ENCODE data around the gene ATOSB. TPM values are rescaled to one million over a fixed set of nuclear protein-coding genes. Genes with fewer than 3 reads are reported as not detected.

Gene ATOSB
- total RNA-seq, 1 experiment from 2014 or later = 13.9 TPM

DNA sequence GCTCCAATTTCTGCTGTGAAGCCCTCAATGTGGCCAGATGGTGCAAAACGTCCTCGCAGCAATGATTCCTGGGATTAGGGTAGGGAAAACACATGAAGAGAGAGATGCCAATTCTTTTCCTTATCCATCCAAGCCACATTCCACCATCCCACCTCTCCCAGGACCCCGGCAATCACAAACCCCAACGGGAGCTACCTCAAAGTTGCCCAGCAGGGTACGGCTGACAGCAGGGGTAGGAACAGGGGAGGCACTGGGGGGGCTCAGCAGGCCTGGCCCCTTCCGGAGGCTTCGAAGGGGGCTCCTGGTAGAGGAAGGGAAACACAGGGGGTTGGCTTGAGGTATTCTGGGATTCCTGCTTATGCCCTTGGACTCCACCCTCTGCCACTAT, 9.3 kb downstream of the ATOSB start:
- peak; percentile 18 for DNase-seq
- no peak overlapping the region for H3K4me3 ChIP-seq (ENCODE audit: insufficient read depth, low read depth, low read length)
- peaks cover 8% of the 10 kb centered on the region for H3K36me3 ChIP-seq (replicated peaks; ENCODE audit: control insufficient read depth, insufficient read depth, low read length)
- H3K27me3 ChIP-seq (ENCODE audit: control insufficient read depth, insufficient read depth, low read length) = no peaks in the 10 kb centered on the region

DNA sequence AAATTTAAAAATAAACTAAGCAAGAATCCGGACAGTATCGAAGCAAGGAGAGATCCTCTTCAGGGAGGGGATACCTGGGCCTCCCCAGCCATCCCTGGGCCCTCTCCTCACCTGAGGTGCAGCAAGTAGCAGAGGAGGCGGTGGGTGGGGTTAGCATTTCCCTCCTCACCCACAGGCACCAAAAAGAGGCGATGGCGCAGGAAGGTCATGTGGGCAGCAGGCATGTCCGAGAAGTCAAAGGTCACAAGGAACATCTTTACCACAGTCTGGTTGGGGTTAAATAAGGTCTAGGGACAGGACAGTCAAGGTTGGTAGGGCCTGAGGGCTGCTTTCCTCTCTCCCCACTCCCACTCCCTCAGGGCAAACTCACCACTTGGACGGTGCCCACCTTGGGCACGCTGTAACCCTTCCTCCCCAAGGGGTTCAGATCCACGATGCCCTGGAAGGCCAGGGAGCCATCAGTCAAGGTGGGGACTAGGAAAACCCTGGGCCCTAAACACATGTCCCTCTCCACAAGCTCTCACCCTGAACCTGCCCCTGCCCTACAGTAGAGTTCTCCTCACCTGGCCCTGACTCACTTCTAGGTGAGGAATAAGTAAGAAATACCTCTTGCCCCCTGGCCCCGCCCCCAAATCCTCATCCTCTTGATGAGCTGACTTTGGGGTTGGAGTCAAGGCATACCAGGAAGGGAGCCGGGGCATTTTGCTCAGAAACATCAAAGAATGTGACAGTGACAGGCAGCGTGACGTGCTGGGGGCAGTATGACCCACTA, 9.9 kb downstream of the ATOSB start:
- DNase-seq = peak; percentile 8
- Histone ChIP-seq H3K36me3 (replicated peaks; ENCODE audit: control insufficient read depth, insufficient read depth, low read length) (peaks cover 14% of the 10 kb centered on the region), H3K27me3 (ENCODE audit: control insufficient read depth, insufficient read depth, low read length) (no peaks in the 10 kb centered on the region), H3K4me3 (ENCODE audit: insufficient read depth, low read depth, low read length) (no peak overlapping the region)

DNA sequence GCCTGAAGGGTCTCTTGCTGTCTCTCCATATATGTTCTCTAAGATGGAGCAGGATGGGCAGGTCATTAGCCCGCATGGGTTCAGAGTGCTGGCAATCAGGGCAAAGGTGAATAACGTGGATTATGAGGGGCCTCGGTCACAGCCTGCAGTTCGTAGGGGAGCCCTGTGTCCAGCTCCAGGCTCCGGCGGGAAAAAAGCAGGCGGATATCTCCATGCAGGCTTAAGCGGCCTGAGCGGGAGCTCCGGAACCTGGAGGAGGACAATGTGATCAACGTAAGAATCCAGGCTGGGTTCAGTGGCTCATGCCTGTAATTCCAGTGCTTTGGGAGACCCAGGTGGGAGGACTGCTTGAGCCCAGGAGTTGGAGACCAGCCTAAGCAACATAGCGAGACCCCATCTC, 10.5 kb downstream of the ATOSB start:
- DNase-seq = peak; percentile 11
- Histone ChIP-seq H3K36me3 (replicated peaks; ENCODE audit: control insufficient read depth, insufficient read depth, low read length) (peaks cover 19% of the 10 kb centered on the region), H3K4me3 (ENCODE audit: insufficient read depth, low read depth, low read length) (no peak overlapping the region), H3K27me3 (ENCODE audit: control insufficient read depth, insufficient read depth, low read length) (no peaks in the 10 kb centered on the region)

DNA sequence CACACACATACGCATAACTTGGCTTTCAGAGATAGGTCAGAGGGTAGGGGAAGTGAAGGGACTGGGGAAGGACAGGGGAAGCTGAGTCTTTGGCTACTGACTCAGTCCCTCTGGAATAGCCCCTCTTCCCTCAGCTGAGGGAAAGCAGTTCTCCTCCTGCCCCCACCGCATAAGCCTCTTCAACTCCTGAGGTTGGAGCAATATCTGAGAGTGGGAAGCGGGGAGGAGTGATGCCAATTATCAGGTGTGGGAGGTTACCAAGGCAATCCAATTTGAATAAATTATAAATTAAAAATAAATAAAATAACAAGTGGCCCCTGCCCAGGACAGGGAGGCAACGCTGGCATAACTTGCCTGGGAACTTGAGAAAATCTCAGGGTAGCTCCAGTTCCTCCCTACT, 11.1 kb downstream of the ATOSB start:
- no peak for DNase-seq
- Histone ChIP-seq H3K27me3 (ENCODE audit: control insufficient read depth, insufficient read depth, low read length) (no peaks in the 10 kb centered on the region), H3K36me3 (replicated peaks; ENCODE audit: control insufficient read depth, insufficient read depth, low read length) (peaks cover 22% of the 10 kb centered on the region), H3K4me3 (ENCODE audit: insufficient read depth, low read depth, low read length) (no peak overlapping the region)

DNA sequence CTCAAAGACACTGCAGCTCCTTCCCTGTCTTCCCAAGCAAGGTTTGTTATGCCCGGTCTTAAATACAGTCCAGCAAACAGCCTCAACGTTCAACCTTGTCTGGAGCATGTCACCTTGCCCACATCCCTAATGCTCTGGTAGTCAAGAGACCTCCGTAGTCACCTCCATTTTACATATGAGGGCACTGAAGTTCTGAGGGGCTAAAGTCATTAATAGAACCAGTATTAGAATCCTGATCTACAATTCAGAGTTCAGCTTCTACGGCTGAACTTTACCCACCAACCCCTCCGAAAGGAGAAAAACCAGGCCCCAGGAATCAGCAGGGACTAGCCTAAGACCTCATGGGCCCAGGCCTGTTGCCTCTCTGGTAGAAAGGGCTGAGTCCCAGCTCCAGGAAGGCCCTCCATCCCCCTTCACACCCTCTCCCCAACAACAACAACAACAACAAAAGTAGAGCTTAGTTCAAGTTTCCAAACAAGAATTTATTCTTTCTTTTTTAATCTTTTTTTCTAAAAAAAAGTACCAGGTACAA, 11.9 kb downstream of the ATOSB start:
- H3K36me3 ChIP-seq (replicated peaks; ENCODE audit: control insufficient read depth, insufficient read depth, low read length) = peaks cover 22% of the 10 kb centered on the region
- no peaks in the 10 kb centered on the region for H3K27me3 ChIP-seq (ENCODE audit: control insufficient read depth, insufficient read depth, low read length)
- peak; percentile 40 for DNase-seq
- peak overlapping the region; percentile 75 for H3K4me3 ChIP-seq (ENCODE audit: insufficient read depth, low read depth, low read length)

DNA sequence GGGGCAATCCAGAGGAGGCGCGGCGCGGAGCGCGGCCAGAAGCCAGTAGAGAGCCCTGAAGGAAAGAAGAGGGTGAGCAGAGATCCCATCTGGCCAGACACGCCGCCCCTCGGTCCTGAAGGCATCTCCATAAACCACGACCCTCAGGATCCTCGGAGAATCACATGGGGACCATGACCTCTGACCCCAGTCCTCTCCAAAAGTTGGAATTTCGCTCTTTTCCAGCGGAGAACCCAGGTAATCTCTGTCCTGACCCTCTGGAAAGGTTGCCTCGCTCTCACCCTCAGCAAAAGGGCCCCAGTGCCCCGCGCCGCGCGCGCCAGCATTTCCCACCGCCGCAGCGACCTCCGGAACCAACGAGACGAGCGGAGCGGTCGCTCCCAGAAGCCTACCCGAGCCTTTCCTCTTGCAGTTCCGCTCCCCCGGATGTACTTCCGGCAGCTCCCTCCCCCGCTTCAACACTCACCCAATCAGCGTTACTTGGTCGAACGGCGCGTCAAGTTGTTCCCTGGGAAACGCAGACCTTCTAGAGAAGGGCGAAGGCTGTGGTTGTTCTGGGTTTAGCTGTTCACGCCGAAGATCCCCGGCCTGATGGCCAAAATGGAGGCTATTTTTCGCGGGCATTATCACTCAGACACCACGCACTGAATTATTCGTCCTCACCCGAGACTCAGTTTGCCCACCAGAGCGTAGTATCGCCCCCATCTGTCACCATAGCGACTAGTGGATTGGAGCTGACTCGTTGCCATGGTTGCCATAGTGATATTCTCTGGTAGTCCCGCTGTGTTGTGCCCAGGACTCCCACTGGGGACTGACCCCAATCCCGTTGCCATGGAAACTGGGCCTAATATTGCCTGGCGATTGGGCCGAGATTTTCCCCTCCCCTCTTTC, 12.6 kb downstream of the ATOSB start, which contains the start of gene STOML2:
STOML2 (minus strand) TSS at position 363 of the 891 bp plus-strand sequence; CDS start at position 326, 37 bp downstream.
- peaks cover 20% of the 10 kb centered on the region for H3K36me3 ChIP-seq (replicated peaks; ENCODE audit: control insufficient read depth, insufficient read depth, low read length)

DNA sequence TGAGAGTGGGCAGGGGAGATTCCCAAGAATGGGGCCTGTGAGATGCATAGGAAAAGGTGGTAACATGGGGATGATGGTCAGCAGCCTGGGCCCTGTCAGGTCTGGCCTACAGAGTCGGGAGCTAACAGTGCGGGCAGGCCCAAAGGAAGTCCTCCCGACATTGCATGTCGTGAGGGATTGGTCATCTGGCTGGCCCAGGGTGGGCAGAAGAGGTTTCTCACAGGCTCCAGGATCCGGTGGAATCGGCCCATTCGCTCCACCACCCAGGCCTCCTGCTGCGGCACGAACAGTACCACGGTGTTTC, 13.2 kb downstream of the ATOSB start:
- DNase-seq = no peak
- Histone ChIP-seq H3K36me3 (replicated peaks; ENCODE audit: control insufficient read depth, insufficient read depth, low read length) (peaks cover 20% of the 10 kb centered on the region), H3K4me3 (ENCODE audit: insufficient read depth, low read depth, low read length) (peak overlapping the region; percentile 75), H3K27me3 (ENCODE audit: control insufficient read depth, insufficient read depth, low read length) (no peaks in the 10 kb centered on the region)

More for the DNA sequence above, 12.6 kb downstream of the ATOSB start, which contains the start of gene STOML2:
- H3K27me3 ChIP-seq (ENCODE audit: control insufficient read depth, insufficient read depth, low read length) = no peaks in the 10 kb centered on the region
- peak; percentile 96 for DNase-seq
- H3K4me3 ChIP-seq (ENCODE audit: insufficient read depth, low read depth, low read length) = peak within 1 kb of the TSS; percentile 75

DNA sequence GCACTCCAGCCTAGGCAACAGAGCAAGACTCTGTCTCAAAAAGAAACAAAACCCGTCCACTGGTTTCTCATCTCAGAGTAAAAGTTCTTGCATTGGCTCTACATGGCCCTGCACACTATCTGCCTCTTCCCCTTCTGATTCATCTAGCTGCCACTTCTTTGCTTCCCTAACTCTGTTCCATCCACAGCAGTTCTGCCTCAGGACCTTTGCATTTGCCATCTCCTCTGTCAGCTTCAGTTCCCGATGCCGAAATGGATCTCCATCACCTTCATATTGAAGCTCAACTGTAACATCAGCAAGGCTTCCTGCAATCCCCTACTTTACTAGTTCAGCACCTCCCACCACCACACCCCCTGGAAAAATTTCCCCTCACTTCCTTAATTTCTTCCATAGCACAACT, 18.1 kb downstream of the ATOSB start:
- no peak for DNase-seq
- H3K27me3 ChIP-seq (ENCODE audit: control insufficient read depth, insufficient read depth, low read length) = no peaks in the 10 kb centered on the region
- H3K36me3 ChIP-seq (replicated peaks; ENCODE audit: control insufficient read depth, insufficient read depth, low read length) = peaks cover 26% of the 10 kb centered on the region
- H3K4me3 ChIP-seq (ENCODE audit: insufficient read depth, low read depth, low read length) = no peak overlapping the region

DNA sequence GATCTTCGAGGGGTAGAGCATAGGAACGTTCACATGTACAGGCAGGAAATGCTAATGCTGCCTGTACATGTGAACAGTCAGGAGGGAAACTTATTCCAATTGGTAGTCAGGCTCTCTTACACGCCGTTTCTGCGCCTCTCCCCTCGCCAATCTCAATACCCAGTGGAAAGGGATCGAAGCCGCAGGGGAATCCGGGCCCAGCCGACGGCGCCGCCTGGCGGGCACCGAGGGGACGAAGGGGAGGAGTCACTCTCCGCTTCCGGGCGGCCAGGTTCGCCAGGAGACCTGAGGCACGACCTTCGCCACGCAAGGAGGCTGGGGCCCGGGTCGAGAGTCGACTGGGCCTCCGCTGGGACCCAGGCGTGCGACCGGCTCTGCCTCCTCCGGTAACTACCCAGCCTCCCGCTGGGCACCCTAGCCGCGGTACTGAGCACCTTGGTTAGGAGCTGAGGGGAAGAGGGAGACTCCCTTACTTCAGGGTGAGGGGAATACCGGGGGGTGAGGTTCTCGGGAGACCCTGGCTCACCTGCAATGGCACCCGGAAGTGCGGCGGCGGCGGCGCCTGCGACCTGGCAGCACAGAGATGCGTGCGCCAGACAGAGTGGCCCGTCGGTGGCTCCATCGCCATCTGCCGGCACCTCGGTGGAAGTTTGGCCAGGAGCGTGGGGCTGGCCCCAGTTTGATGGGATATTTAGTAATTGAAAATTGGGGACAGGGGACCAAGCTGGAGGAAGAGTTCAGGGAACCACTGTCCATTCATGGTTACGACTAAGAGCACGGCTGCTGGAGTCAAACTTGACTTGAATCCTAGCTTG, 19.4 kb downstream of the ATOSB start, which contains the start of gene PIGO:
PIGO (minus strand) TSS at position 557 of the 815 bp plus-strand sequence. CDS start 1,026 bp downstream, outside the sequence.
- Histone ChIP-seq H3K36me3 (replicated peaks; ENCODE audit: control insufficient read depth, insufficient read depth, low read length) (peaks cover 27% of the 10 kb centered on the region), H3K4me3 (ENCODE audit: insufficient read depth, low read depth, low read length) (peak within 1 kb of the TSS; percentile 93), H3K27me3 (ENCODE audit: control insufficient read depth, insufficient read depth, low read length) (no peaks in the 10 kb centered on the region)
- peak; percentile 97 for DNase-seq

DNA sequence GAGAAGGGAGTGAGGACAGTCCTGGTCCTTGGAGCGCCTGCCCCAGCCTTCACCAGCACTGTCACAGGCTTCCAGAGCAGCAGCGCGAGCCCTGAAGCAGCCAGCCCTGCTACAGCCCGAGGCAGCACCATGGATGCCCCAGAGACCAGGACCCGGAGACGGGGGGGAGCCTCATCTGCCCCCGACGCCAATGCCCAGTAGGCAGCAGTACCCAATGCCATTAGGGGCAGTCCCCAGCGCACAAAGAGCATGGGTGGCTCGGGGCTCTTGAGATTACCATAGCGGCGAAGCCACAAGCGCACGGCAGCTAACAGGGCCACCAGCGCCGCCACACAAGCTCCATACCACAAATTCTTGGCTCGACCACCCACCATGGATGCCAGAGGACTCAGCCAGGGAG, 24.1 kb downstream of the ATOSB start:
- peaks cover 38% of the 10 kb centered on the region for H3K36me3 ChIP-seq (replicated peaks; ENCODE audit: control insufficient read depth, insufficient read depth, low read length)
- DNase-seq = no peak
- no peaks in the 10 kb centered on the region for H3K27me3 ChIP-seq (ENCODE audit: control insufficient read depth, insufficient read depth, low read length)
- no peak overlapping the region for H3K4me3 ChIP-seq (ENCODE audit: insufficient read depth, low read depth, low read length)

DNA sequence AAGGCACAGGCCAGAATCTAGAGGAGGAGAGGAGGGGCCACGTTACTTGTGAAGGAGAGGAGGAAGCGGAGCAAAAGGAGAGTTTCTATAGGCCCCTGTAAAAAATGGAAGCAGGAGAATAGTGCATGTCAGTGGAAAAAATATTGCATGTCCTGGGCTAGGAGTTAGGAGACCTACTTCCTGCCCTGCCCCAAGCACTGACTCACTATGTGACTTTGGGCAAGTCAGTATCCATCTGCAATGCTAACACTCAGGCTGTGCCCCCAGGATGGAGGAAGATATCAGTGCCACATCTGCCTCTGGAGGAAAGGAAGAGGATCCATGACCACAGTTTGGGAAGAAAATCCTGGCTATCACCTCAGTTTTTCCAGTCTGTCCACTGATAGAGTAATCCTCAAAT, 26.2 kb downstream of the ATOSB start:
- no peak overlapping the region for H3K4me3 ChIP-seq (ENCODE audit: insufficient read depth, low read depth, low read length)
- no peaks in the 10 kb centered on the region for H3K27me3 ChIP-seq (ENCODE audit: control insufficient read depth, insufficient read depth, low read length)
- no peak for DNase-seq
- peaks cover 38% of the 10 kb centered on the region for H3K36me3 ChIP-seq (replicated peaks; ENCODE audit: control insufficient read depth, insufficient read depth, low read length)

DNA sequence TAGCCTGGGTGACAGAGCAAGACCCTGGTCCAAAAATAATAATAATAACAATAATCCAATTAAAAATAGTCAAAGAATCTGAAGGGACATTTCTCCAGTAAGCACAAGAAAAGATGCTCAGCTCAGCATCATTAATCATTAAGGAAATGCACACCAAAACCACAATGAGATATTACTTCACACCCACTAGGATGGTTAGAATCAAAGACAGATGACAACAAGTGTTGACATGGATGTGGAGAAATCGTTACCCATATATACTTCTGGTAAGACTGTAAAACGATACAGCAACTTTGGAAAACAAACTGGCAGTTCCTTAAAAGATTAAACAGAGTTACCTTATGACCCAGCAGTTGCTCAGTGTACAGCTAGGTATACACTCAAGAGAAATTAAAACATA, 30.6 kb downstream of the ATOSB start:
- peaks cover 17% of the 10 kb centered on the region for H3K36me3 ChIP-seq (replicated peaks; ENCODE audit: control insufficient read depth, insufficient read depth, low read length)
- no peak for DNase-seq
- no peak overlapping the region for H3K4me3 ChIP-seq (ENCODE audit: insufficient read depth, low read depth, low read length)
- no peaks in the 10 kb centered on the region for H3K27me3 ChIP-seq (ENCODE audit: control insufficient read depth, insufficient read depth, low read length)

DNA sequence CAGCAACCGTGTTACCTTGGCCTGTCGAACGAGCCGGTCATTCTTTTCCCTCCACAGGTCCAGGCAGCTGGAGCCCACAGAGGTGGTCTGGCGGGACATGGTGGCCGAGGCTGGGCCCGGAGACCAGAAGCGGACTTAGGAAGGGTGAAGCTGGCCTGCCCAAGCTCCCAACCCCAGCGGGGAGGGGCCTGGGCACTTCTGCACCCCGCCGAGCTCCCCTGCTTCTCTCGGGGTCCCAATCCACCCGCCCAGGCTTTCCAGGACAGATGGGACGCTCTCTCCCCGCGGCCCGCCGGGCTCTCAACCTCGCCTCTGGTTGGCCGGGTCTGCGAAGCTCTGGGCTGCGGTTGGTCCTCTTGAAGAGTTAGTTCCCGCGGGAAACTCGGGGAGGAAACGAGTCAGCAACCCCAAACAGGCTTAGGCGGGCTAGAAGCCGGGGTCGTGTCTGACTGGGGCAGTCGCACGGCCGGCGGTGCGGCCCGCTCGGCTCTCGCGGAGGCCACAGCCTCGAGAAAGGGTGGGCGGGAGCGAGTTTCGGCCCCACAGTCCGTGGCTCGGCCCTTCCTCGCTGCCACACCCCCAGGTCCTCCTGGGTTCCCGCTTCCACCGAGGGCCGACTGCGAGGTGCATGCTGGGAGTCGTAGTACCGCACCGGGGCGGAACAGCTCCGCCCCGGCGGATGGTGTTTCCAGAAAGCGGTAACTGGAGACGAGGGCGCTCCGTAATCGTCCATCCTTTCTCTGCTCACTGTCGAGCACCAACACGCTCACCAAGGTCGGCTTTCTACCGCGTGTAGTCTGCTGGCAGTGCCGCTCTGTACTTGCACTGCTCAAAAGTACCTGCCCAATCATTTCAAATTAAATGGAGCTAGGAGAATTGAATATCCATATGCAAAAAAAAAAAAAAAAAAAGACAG, 36.0 kb downstream of the ATOSB start, which contains the start of gene FANCG:
FANCG (minus strand) TSS at position 517 of the 916 bp plus-strand sequence; CDS start at position 99, 418 bp downstream.
- H3K27me3 ChIP-seq (ENCODE audit: control insufficient read depth, insufficient read depth, low read length) = no peaks in the 10 kb centered on the region
- peaks cover 20% of the 10 kb centered on the region for H3K36me3 ChIP-seq (replicated peaks; ENCODE audit: control insufficient read depth, insufficient read depth, low read length)
- peak within 1 kb of the TSS; percentile 79 for H3K4me3 ChIP-seq (ENCODE audit: insufficient read depth, low read depth, low read length)
- peak; percentile 96 for DNase-seq
